Measurements from ENCODE around the gene SH3GLB2. TPM values are rescaled to one million over a fixed set of nuclear protein-coding genes. Genes with fewer than 3 reads are reported as not detected.
"Not testable (repeated sequence)": the region's sequence is repeated elsewhere in the genome, so short reads cannot be mapped to it uniquely, and the experiment has no call there.

Gene SH3GLB2
- total RNA-seq, 3 donors from 2014 or later (not counting 1 experiment from before 2014, with no cell fraction given), result 50.3 to 67.1 (median 65.4) TPM

- no peaks in the 10 kb centered on the region for H3K9me3 Mint-ChIP-seq
- H3K4me1 Mint-ChIP-seq, result peaks cover 24 to 40% of the 10 kb centered on the region in 2 donors
- ATAC-seq, result peak; percentile 96 to 100 (median 98)
- H3K36me3 Mint-ChIP-seq, result no peaks in the 10 kb centered on the region
- under 1% methylated on average over 49 of the region's 49 CpGs for WGBS (ENCODE audit: insufficient coverage)
- no peaks in the 10 kb centered on the region for H3K27me3 Mint-ChIP-seq (ENCODE audit: low read depth in 2 of 2)
- intact Hi-C loops (cut with micrococcal nuclease), result loop anchor here (1.0 kb wide), 2 partner anchors 8 to 155 kb away; partner anchors contain the start of genes KYAT1 and SH3GLB2
- peaks cover 4% of the 10 kb centered on the region for H3K36me3 ChIP-seq (ENCODE audit: control insufficient read depth, insufficient read depth, low read length)
- peak within 1 kb of the TSS; percentile 73 to 89 for H3K27ac Mint-ChIP-seq
- peak; percentile 90 to 97 for DNase-seq
- peak within 1 kb of the TSS; percentile 97 for H3K4me3 Mint-ChIP-seq
- TF ChIP-seq CTCF (IDR thresholded peaks at IDR 0.05), result no peak
- H3K27me3 ChIP-seq (ENCODE audit: control insufficient read depth, insufficient read depth, low read length), result no peaks in the 10 kb centered on the region
- H3K4me3 ChIP-seq (ENCODE audit: low read length), result peak within 1 kb of the TSS; percentile 99
- H3K4me1 ChIP-seq (ENCODE audit: control insufficient read depth, insufficient read depth, low read length), result peaks cover 28% of the 10 kb centered on the region
- no peaks in the 10 kb centered on the region for H3K9me3 ChIP-seq (ENCODE audit: control insufficient read depth, insufficient read depth, low read length)
- peak within 1 kb of the TSS; percentile 62 for H3K27ac ChIP-seq (ENCODE audit: low read length)
Measured at GRCh38 chr9:129036241-129036922, 8.3 kb upstream of the SH3GLB2 start, which contains the start of gene MIGA2. Gene MIGA2 (plus strand): TSS chr9:129036626. CDS start chr9:129040595, 3,969 bp downstream.

GRCh38 chr9:129035838-129036237, 7.7 kb upstream of the SH3GLB2 start:
- not testable (repeated sequence) for H3K36me3 ChIP-seq (ENCODE audit: control insufficient read depth, insufficient read depth, low read length); H3K27me3 ChIP-seq (ENCODE audit: control insufficient read depth, insufficient read depth, low read length); H3K27me3 Mint-ChIP-seq (ENCODE audit: low read depth in 2 of 2); DNase-seq; H3K27ac ChIP-seq (ENCODE audit: low read length); H3K36me3 Mint-ChIP-seq; H3K9me3 Mint-ChIP-seq; H3K9me3 ChIP-seq (ENCODE audit: control insufficient read depth, insufficient read depth, low read length); ATAC-seq
- intact Hi-C loops (cut with micrococcal nuclease), result loop anchor here (1.0 kb wide), 2 partner anchors 8 to 155 kb away; partner anchors contain the start of genes KYAT1 and SH3GLB2
- Mint-ChIP-seq H3K27ac (peak overlapping the region; percentile 73 to 89), H3K4me1 (peaks cover 24 to 40% of the 10 kb centered on the region in 2 donors), H3K4me3 (peak overlapping the region; percentile 97)
- Histone ChIP-seq H3K4me1 (ENCODE audit: control insufficient read depth, insufficient read depth, low read length) (peaks cover 28% of the 10 kb centered on the region), H3K4me3 (ENCODE audit: low read length) (peak overlapping the region; percentile 12)
- 75% methylated on average over 13 of the region's 13 CpGs for WGBS (ENCODE audit: insufficient coverage)

GRCh38 chr9:129033216-129033615, 5.1 kb upstream of the SH3GLB2 start:
- Histone ChIP-seq H3K36me3 (ENCODE audit: control insufficient read depth, insufficient read depth, low read length) (no peaks in the 10 kb centered on the region), H3K9me3 (ENCODE audit: control insufficient read depth, insufficient read depth, low read length) (no peaks in the 10 kb centered on the region), H3K4me1 (ENCODE audit: control insufficient read depth, insufficient read depth, low read length) (peaks cover 22% of the 10 kb centered on the region), H3K4me3 (ENCODE audit: low read length) (no peak overlapping the region), H3K27me3 (ENCODE audit: control insufficient read depth, insufficient read depth, low read length) (no peaks in the 10 kb centered on the region), H3K27ac (ENCODE audit: low read length) (no peak overlapping the region)
- WGBS (ENCODE audit: insufficient coverage), result 81% methylated on average over 6 of the region's 8 CpGs
- H3K4me3 Mint-ChIP-seq, result no peak overlapping the region
- H3K36me3 Mint-ChIP-seq, result no peaks in the 10 kb centered on the region
- H3K9me3 Mint-ChIP-seq, result no peaks in the 10 kb centered on the region
- TF ChIP-seq CTCF (IDR thresholded peaks at IDR 0.05), result no peak
- intact Hi-C loops (cut with micrococcal nuclease), result no loop called here
- H3K4me1 Mint-ChIP-seq, result peaks cover 23 to 32% of the 10 kb centered on the region in 2 donors
- ATAC-seq (no peak), DNase-seq (no peak)
- H3K27ac Mint-ChIP-seq, result no peak overlapping the region
- H3K27me3 Mint-ChIP-seq (ENCODE audit: low read depth in 2 of 2), result no peaks in the 10 kb centered on the region

- intact Hi-C loops (cut with micrococcal nuclease), result no loop called here
- Histone ChIP-seq H3K4me3 (ENCODE audit: low read length) (no peak overlapping the region), H3K36me3 (ENCODE audit: control insufficient read depth, insufficient read depth, low read length) (no peaks in the 10 kb centered on the region), H3K4me1 (ENCODE audit: control insufficient read depth, insufficient read depth, low read length) (peaks cover 17% of the 10 kb centered on the region), H3K27me3 (ENCODE audit: control insufficient read depth, insufficient read depth, low read length) (no peaks in the 10 kb centered on the region), H3K9me3 (ENCODE audit: control insufficient read depth, insufficient read depth, low read length) (no peaks in the 10 kb centered on the region), H3K27ac (ENCODE audit: low read length) (no peak overlapping the region)
- TF ChIP-seq CTCF (IDR thresholded peaks at IDR 0.05), result no peak
- Mint-ChIP-seq H3K27me3 (ENCODE audit: low read depth in 2 of 2) (no peaks in the 10 kb centered on the region), H3K4me1 (peaks cover 18 to 27% of the 10 kb centered on the region in 2 donors), H3K36me3 (no peaks in the 10 kb centered on the region), H3K9me3 (no peaks in the 10 kb centered on the region), H3K27ac (no peak overlapping the region), H3K4me3 (no peak overlapping the region)
- 90% methylated on average over 9 of the region's 12 CpGs for WGBS (ENCODE audit: insufficient coverage)
- ATAC-seq (no peak), DNase-seq (no peak)
Measured at GRCh38 chr9:129032541-129033159, 4.5 kb upstream of the SH3GLB2 start.
